Ishikawa (cell line): Measurements from ENCODE around the gene IL17RC.

Experiments
- CEBPB ChIP-seq: IDR thresholded peaks from 2 replicates; pipeline ENCODE4 v1.6.1; 2012
- CREB1 ChIP-seq: IDR thresholded peaks from 2 replicates; pipeline ENCODE4 v1.6.1; 2012; ENCODE audit warnings: low read depth
- EGR1 ChIP-seq: IDR thresholded peaks from 2 replicates; pipeline ENCODE4 v1.6.1; 2012
- EP300 ChIP-seq: IDR thresholded peaks from 2 replicates; pipeline ENCODE4 v1.6.1; 2012; ENCODE audit warnings: borderline replicate concordance
- FOXM1 ChIP-seq: IDR thresholded peaks from 2 replicates; pipeline ENCODE4 v1.6.1; 2012; ENCODE audit warnings: low read depth, borderline replicate concordance
- MAX ChIP-seq: IDR thresholded peaks from 2 replicates; pipeline ENCODE4 v1.6.1; 2012
- NFIC ChIP-seq: IDR thresholded peaks from 2 replicates; pipeline ENCODE4 v1.6.1; 2012
- RAD21 ChIP-seq: IDR thresholded peaks from 2 replicates; pipeline ENCODE4 v1.6.1; 2012; ENCODE audit warnings: low read depth
- TAF1 ChIP-seq: IDR thresholded peaks from 2 replicates; pipeline ENCODE4 v1.6.1; 2012; ENCODE audit warnings: low read depth, mild to moderate bottlenecking
- TCF12 ChIP-seq: IDR thresholded peaks from 2 replicates; pipeline ENCODE4 v1.6.1; 2012; ENCODE audit warnings: low read depth
- TEAD4 ChIP-seq: IDR thresholded peaks from 2 replicates; pipeline ENCODE4 v1.6.1; 2012
- USF1 ChIP-seq: IDR thresholded peaks from 2 replicates; pipeline ENCODE4 v1.6.1; 2012
- YY1 ChIP-seq: IDR thresholded peaks from 2 replicates; pipeline ENCODE4 v1.6.1; 2012; ENCODE audit warnings: low read depth
- ZBTB7A ChIP-seq: IDR thresholded peaks from 2 replicates; pipeline ENCODE4 v1.6.1; 2012; ENCODE audit warnings: low read depth
- TF ChIP-seq, protein P1 (sequence below): IDR thresholded peaks from 2 replicates; pipeline ENCODE4 v1.6.1; 2012; ENCODE audit warnings: low read depth, mild to moderate bottlenecking

Gene IL17RC

GRCh38 chr3:9934993-9935392, 18.1 kb downstream of the IL17RC start:
- TF ChIP-seq NFIC: no peak
- TF ChIP-seq EGR1: no peak
- TF ChIP-seq TAF1: no peak
- no peak for TF ChIP-seq YY1
- no peak for TF ChIP-seq TEAD4
- no peak for TF ChIP-seq CEBPB
- no peak for TF ChIP-seq MAX
- TF ChIP-seq ZBTB7A: no peak
- TF ChIP-seq, protein P1, sequence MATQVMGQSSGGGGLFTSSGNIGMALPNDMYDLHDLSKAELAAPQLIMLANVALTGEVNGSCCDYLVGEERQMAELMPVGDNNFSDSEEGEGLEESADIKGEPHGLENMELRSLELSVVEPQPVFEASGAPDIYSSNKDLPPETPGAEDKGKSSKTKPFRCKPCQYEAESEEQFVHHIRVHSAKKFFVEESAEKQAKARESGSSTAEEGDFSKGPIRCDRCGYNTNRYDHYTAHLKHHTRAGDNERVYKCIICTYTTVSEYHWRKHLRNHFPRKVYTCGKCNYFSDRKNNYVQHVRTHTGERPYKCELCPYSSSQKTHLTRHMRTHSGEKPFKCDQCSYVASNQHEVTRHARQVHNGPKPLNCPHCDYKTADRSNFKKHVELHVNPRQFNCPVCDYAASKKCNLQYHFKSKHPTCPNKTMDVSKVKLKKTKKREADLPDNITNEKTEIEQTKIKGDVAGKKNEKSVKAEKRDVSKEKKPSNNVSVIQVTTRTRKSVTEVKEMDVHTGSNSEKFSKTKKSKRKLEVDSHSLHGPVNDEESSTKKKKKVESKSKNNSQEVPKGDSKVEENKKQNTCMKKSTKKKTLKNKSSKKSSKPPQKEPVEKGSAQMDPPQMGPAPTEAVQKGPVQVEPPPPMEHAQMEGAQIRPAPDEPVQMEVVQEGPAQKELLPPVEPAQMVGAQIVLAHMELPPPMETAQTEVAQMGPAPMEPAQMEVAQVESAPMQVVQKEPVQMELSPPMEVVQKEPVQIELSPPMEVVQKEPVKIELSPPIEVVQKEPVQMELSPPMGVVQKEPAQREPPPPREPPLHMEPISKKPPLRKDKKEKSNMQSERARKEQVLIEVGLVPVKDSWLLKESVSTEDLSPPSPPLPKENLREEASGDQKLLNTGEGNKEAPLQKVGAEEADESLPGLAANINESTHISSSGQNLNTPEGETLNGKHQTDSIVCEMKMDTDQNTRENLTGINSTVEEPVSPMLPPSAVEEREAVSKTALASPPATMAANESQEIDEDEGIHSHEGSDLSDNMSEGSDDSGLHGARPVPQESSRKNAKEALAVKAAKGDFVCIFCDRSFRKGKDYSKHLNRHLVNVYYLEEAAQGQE: no peak
- no peak for TF ChIP-seq FOXM1
- no peak for TF ChIP-seq EP300
- TF ChIP-seq USF1: no peak
- TF ChIP-seq RAD21: no peak
- TF ChIP-seq TCF12: no peak
- no peak for TF ChIP-seq CREB1

GRCh38 chr3:9935966-9936510, 19.1 kb downstream of the IL17RC start:
- TF ChIP-seq FOXM1 (no peak), RAD21 (no peak), EGR1 (no peak), CEBPB (no peak), ZBTB7A (no peak), TAF1 (no peak), EP300 (no peak), TEAD4 (no peak), CREB1 (no peak), MAX (no peak), NFIC (no peak), USF1 (no peak), YY1 (no peak), TCF12 (no peak)
- TF ChIP-seq, protein P1: no peak

DNA sequence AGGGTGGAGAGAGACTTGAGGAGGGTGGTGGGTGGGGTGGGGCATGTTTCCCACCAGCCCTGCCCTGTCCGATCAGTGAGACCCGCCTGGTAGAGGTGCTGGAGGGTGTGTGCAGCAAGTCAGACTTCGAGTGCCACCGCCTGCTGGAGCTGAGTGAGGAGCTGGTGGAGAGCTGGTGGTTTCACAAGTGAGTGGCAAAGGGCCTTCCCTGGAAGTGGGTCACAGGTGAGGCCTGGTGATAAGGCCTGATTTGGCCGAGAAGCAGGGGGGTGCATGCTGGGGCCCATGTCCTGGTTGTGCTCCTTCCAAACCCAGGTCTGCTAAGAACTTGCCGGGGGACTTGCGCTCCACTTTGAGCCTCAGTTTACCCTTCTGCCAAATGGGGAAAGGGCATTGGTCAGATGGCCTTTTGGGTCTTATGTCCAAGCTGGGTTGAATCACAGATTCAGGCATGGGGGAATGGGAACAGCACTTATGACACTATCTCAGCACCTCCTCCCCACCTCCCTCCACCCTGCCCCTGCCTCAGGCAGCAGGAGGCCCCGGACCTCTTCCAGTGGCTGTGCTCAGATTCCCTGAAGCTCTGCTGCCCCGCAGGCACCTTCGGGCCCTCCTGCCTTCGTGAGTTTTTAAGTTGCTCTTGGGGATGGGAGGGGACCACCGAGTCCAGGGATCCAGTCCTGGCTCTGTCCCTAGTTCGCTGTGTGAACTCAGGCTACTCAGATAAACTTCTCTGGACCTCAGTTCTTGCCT, 20.8 kb downstream of the IL17RC start:
- TF ChIP-seq TCF12 (no peak), EGR1 (no peak), CEBPB (no peak), RAD21 (no peak), FOXM1 (no peak), YY1 (no peak), ZBTB7A (no peak), CREB1 (no peak), USF1 (no peak), TEAD4 (no peak), MAX (no peak), TAF1 (no peak), EP300 (no peak), NFIC (no peak)
- TF ChIP-seq, protein P1: no peak
